ENCODE data around the gene PPP1R3F.

PPP1R3F gene, protein sequence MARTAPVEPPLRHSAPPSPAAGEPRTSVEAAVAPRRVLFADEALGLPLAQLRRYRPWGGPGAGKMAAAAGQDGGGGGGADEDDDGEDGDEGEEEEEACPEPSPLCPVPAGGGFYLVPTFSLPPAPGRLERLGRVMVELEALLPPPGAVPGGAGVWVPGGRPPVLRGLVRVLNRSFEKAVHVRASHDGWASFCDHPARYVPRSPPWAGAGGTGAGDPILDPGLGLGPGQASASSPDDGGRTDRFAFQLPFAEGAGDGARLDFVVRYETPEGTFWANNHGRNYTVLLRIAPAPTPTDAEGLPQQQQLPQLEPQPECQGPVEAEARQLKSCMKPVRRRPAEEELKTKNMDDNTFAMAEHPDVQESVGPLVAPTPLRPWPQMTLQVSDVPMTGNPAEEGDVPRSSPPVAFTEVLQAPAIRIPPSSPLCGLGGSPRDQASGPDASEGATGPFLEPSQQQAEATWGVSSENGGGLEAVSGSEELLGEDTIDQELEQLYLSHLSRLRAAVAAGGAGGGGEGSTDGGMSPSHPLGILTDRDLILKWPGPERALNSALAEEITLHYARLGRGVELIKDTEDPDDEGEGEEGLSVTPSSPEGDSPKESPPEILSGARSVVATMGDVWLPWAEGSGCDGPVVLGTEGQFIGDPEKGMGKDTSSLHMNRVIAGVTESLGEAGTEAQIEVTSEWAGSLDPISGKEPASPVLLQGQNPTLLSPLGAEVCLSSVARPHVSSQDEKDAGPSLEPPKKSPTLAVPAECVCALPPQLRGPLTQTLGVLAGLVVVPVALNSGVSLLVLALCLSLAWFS

GRCh38 chrX:49269767-49270248, at the start of gene PPP1R3F:
TSS of gene PPP1R3F (plus strand) at chrX:49269793. CDS start at chrX:49269870, 77 bp downstream.
- no peaks in the 10 kb centered on the region for H3K9me3 ChIP-seq (ENCODE audit: control insufficient read depth in 1 of 2, low read length in 2 of 2)
- H3K4me1 ChIP-seq (ENCODE audit: control insufficient read depth in 1 of 2, insufficient read depth in 2 of 2, low read length in 2 of 2), result peaks cover 24 to 27% of the 10 kb centered on the region in 2 donors
- H3K4me3 ChIP-seq (ENCODE audit: low read depth in 1 of 2, low read length in 2 of 2), result peak within 1 kb of the TSS; percentile 69 to 84
- H3K27ac ChIP-seq (ENCODE audit: low read depth, low read length), result peak within 1 kb of the TSS; percentile 96
- H3K9ac ChIP-seq (ENCODE audit: low read depth in 1 of 2, low read length in 2 of 2), result peak within 1 kb of the TSS; percentile 63 to 86
- peaks cover 0 to 4% of the 10 kb centered on the region in 2 donors for H3K36me3 ChIP-seq (ENCODE audit: control insufficient read depth in 1 of 2, insufficient read depth in 2 of 2, low read length in 2 of 2)
- H3K27me3 ChIP-seq (ENCODE audit: control insufficient read depth in 1 of 2, insufficient read depth in 2 of 2, low read length in 2 of 2), result no peaks in the 10 kb centered on the region

DNA sequence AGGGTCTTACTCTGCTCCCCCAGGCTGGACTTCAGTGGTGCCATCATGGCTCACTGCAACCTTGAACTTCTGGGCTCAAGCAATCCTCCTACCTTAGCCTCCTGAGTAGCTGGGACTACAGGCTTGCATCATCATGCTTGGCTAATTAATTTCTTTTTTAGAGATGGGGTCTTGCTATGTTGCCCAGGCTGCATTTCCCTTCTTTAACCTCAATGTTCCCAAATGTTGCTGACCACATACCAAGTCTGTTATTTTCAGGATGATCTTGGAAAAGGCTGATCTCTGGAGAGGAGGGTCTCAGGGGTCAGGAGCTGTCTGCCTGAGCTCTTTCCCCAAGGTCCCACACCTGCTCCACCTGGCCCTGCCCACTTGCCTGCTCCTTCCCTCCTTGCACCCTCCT, 49.5 kb upstream of the PPP1R3F start:
- Histone ChIP-seq H3K9me3 (ENCODE audit: control insufficient read depth in 1 of 2, low read length in 2 of 2) (no peaks in the 10 kb centered on the region), H3K27me3 (ENCODE audit: control insufficient read depth in 1 of 2, insufficient read depth in 2 of 2, low read length in 2 of 2) (no peaks in the 10 kb centered on the region), H3K27ac (ENCODE audit: low read depth, low read length) (no peak overlapping the region), H3K9ac (ENCODE audit: low read depth in 1 of 2, low read length in 2 of 2) (no peak overlapping the region), H3K4me3 (ENCODE audit: low read depth in 1 of 2, low read length in 2 of 2) (no peak overlapping the region), H3K36me3 (ENCODE audit: control insufficient read depth in 1 of 2, insufficient read depth in 2 of 2, low read length in 2 of 2) (no peaks in the 10 kb centered on the region), H3K4me1 (ENCODE audit: control insufficient read depth in 1 of 2, insufficient read depth in 2 of 2, low read length in 2 of 2) (no peaks in the 10 kb centered on the region)

GRCh38 chrX:49221868-49222267, 47.7 kb upstream of the PPP1R3F start:
- H3K9me3 ChIP-seq (ENCODE audit: control insufficient read depth in 1 of 2, low read length in 2 of 2), result no peaks in the 10 kb centered on the region
- H3K9ac ChIP-seq (ENCODE audit: low read depth in 1 of 2, low read length in 2 of 2), result no peak overlapping the region

DNA sequence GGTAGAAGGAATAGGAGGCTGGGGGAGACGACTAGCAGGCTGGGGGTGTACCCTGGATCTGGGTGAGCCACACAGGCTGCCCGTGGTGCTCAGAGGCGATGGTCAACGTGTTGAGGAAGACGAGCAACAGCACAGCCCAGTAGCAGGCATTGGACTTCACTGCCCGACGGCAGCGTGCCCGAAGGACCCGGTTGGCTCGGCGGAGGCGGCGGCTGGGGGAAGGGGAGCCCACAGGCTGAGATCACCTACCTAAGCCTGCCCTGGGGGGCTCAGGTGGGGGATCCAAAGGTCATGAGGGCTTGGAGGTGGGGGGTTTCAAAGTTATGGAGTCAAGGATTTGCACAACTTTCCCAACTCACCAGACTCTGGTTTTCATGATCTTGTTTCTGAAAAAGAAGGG, 43.7 kb upstream of the PPP1R3F start:
- Histone ChIP-seq H3K9ac (ENCODE audit: low read depth in 1 of 2, low read length in 2 of 2) (no peak overlapping the region), H3K4me3 (ENCODE audit: low read depth in 1 of 2, low read length in 2 of 2) (no peak overlapping the region), H3K36me3 (ENCODE audit: control insufficient read depth in 1 of 2, insufficient read depth in 2 of 2, low read length in 2 of 2) (no peaks in the 10 kb centered on the region), H3K27me3 (ENCODE audit: control insufficient read depth in 1 of 2, insufficient read depth in 2 of 2, low read length in 2 of 2) (no peaks in the 10 kb centered on the region), H3K4me1 (ENCODE audit: control insufficient read depth in 1 of 2, insufficient read depth in 2 of 2, low read length in 2 of 2) (no peaks in the 10 kb centered on the region), H3K9me3 (ENCODE audit: control insufficient read depth in 1 of 2, low read length in 2 of 2) (no peaks in the 10 kb centered on the region), H3K27ac (ENCODE audit: low read depth, low read length) (no peak overlapping the region)

More at GRCh38 chrX:49221868-49222267, 47.7 kb upstream of the PPP1R3F start:
- Histone ChIP-seq H3K4me3 (ENCODE audit: low read depth in 1 of 2, low read length in 2 of 2) (no peak overlapping the region), H3K4me1 (ENCODE audit: control insufficient read depth in 1 of 2, insufficient read depth in 2 of 2, low read length in 2 of 2) (no peaks in the 10 kb centered on the region), H3K27me3 (ENCODE audit: control insufficient read depth in 1 of 2, insufficient read depth in 2 of 2, low read length in 2 of 2) (no peaks in the 10 kb centered on the region), H3K36me3 (ENCODE audit: control insufficient read depth in 1 of 2, insufficient read depth in 2 of 2, low read length in 2 of 2) (no peaks in the 10 kb centered on the region), H3K27ac (ENCODE audit: low read depth, low read length) (no peak overlapping the region)

DNA sequence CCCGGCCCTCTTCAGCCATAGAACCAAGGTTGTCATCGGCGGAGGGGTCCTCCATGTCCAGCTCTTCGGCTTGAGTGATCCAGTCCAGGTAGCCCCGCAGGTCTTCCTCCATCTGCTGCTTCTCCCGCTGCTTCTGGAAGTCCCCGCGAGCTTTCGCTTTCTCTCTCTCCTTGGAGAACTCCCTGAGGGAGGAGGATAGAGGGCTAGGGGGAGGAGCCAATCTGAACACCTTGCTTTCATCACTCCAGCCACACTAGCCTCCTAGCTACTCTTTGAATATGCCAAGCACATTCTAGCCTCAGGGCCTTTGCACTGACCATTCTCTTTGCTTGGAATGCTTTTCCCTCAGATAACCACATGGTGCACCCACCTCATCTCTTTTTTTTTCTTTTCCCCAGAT, 42.6 kb upstream of the PPP1R3F start:
- Histone ChIP-seq H3K27ac (ENCODE audit: low read depth, low read length) (no peak overlapping the region), H3K4me3 (ENCODE audit: low read depth in 1 of 2, low read length in 2 of 2) (peak overlapping the region in 1 of 2 donors; percentile 53), H3K36me3 (ENCODE audit: control insufficient read depth in 1 of 2, insufficient read depth in 2 of 2, low read length in 2 of 2) (no peaks in the 10 kb centered on the region), H3K4me1 (ENCODE audit: control insufficient read depth in 1 of 2, insufficient read depth in 2 of 2, low read length in 2 of 2) (peaks cover 0 to 4% of the 10 kb centered on the region in 2 donors), H3K9ac (ENCODE audit: low read depth in 1 of 2, low read length in 2 of 2) (peak overlapping the region in 1 of 2 donors; percentile 32), H3K9me3 (ENCODE audit: control insufficient read depth in 1 of 2, low read length in 2 of 2) (no peaks in the 10 kb centered on the region), H3K27me3 (ENCODE audit: control insufficient read depth in 1 of 2, insufficient read depth in 2 of 2, low read length in 2 of 2) (no peaks in the 10 kb centered on the region)

DNA sequence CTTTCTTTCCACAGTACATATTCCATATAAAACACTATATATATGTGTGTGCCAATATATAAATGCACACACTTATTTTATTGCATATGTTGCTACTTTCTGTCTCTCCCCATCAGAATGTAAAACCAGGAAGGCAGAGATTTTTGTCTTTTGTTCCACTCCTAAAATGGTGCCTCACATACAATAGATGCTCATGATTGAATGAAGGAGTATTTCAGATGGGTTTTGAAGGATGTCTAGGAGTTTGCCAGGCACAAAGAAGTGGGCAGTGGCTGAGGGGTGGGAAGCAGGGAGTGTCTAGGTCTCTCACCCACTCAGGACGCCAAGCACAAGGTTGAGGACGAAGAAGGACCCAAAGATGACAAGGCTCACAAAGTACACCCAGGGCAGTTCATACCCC, 41.9 kb upstream of the PPP1R3F start:
- Histone ChIP-seq H3K27ac (ENCODE audit: low read depth, low read length) (no peak overlapping the region), H3K36me3 (ENCODE audit: control insufficient read depth in 1 of 2, insufficient read depth in 2 of 2, low read length in 2 of 2) (no peaks in the 10 kb centered on the region), H3K27me3 (ENCODE audit: control insufficient read depth in 1 of 2, insufficient read depth in 2 of 2, low read length in 2 of 2) (no peaks in the 10 kb centered on the region), H3K4me1 (ENCODE audit: control insufficient read depth in 1 of 2, insufficient read depth in 2 of 2, low read length in 2 of 2) (peaks cover 0 to 4% of the 10 kb centered on the region in 2 donors), H3K9me3 (ENCODE audit: control insufficient read depth in 1 of 2, low read length in 2 of 2) (no peaks in the 10 kb centered on the region), H3K9ac (ENCODE audit: low read depth in 1 of 2, low read length in 2 of 2) (no peak overlapping the region), H3K4me3 (ENCODE audit: low read depth in 1 of 2, low read length in 2 of 2) (no peak overlapping the region)

DNA sequence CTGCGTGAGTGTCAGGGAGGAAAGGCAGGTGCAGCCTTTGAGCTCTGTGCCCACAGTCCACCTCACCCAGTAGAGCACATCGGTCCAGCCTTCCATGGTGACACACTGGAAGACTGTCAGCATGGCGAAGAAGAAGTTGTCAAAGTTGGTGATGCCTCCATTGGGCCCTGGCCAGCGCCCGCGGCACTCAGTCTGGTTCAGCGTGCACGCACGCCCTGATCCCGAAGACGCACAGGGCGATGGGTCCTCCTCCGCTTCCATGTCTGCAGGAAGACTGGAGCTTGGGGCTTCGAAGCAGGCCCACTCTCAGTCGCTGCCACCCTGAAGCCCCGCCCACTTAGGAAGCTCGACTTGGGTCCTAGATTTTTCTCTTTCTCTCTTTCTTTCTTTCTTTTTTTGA, 41.4 kb upstream of the PPP1R3F start:
- Histone ChIP-seq H3K9me3 (ENCODE audit: control insufficient read depth in 1 of 2, low read length in 2 of 2) (no peaks in the 10 kb centered on the region), H3K36me3 (ENCODE audit: control insufficient read depth in 1 of 2, insufficient read depth in 2 of 2, low read length in 2 of 2) (no peaks in the 10 kb centered on the region), H3K4me1 (ENCODE audit: control insufficient read depth in 1 of 2, insufficient read depth in 2 of 2, low read length in 2 of 2) (peaks cover 0 to 4% of the 10 kb centered on the region in 2 donors), H3K9ac (ENCODE audit: low read depth in 1 of 2, low read length in 2 of 2) (no peak overlapping the region), H3K27me3 (ENCODE audit: control insufficient read depth in 1 of 2, insufficient read depth in 2 of 2, low read length in 2 of 2) (no peaks in the 10 kb centered on the region), H3K4me3 (ENCODE audit: low read depth in 1 of 2, low read length in 2 of 2) (no peak overlapping the region), H3K27ac (ENCODE audit: low read depth, low read length) (no peak overlapping the region)

- Histone ChIP-seq H3K9ac (ENCODE audit: low read depth in 1 of 2, low read length in 2 of 2) (peak overlapping the region; percentile 47 to 66), H3K27me3 (ENCODE audit: control insufficient read depth in 1 of 2, insufficient read depth in 2 of 2, low read length in 2 of 2) (no peaks in the 10 kb centered on the region), H3K4me1 (ENCODE audit: control insufficient read depth in 1 of 2, insufficient read depth in 2 of 2, low read length in 2 of 2) (peaks cover 0 to 4% of the 10 kb centered on the region in 2 donors), H3K36me3 (ENCODE audit: control insufficient read depth in 1 of 2, insufficient read depth in 2 of 2, low read length in 2 of 2) (no peaks in the 10 kb centered on the region), H3K4me3 (ENCODE audit: low read depth in 1 of 2, low read length in 2 of 2) (peak overlapping the region; percentile 56 to 62), H3K9me3 (ENCODE audit: control insufficient read depth in 1 of 2, low read length in 2 of 2) (no peaks in the 10 kb centered on the region), H3K27ac (ENCODE audit: low read depth, low read length) (no peak overlapping the region)
These were observed 38.9 kb upstream of the PPP1R3F start for GRCh38 chrX:49230500-49231232.

DNA sequence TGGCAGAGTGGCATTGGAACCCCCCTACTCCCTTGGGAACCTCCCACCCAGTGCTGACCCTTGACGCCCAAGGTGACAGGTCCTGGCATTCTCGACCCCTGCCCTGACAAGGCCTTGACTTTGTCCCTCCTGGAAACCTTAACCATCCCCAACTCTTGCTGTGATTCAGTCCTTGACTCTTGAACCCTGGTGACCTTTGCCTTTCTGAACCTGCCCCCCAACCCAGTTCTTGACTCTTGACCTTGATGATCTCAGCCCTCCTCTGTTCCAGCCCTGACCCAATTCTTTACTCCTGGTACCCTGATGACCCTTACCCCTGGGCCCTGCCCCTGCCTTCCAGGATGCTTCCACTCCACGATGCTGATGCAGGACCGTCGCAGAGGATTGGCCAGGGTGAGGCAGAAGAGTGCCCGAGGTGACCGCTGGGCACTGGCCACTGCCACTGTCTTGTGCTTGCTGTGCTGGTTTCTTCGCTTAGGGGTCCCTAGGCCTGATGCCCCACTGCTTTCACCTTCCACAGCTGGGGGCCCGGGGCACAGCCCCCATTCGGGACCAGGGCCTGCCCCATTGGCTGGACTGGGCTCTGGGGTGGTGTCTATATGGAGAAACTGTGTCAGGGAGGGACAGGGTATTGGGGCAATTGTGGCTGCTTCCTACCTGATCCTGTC, 38.1 kb upstream of the PPP1R3F start:
- Histone ChIP-seq H3K4me3 (ENCODE audit: low read depth in 1 of 2, low read length in 2 of 2) (no peak overlapping the region), H3K27me3 (ENCODE audit: control insufficient read depth in 1 of 2, insufficient read depth in 2 of 2, low read length in 2 of 2) (no peaks in the 10 kb centered on the region), H3K4me1 (ENCODE audit: control insufficient read depth in 1 of 2, insufficient read depth in 2 of 2, low read length in 2 of 2) (peaks cover 0 to 4% of the 10 kb centered on the region in 2 donors), H3K36me3 (ENCODE audit: control insufficient read depth in 1 of 2, insufficient read depth in 2 of 2, low read length in 2 of 2) (no peaks in the 10 kb centered on the region), H3K27ac (ENCODE audit: low read depth, low read length) (no peak overlapping the region), H3K9ac (ENCODE audit: low read depth in 1 of 2, low read length in 2 of 2) (no peak overlapping the region), H3K9me3 (ENCODE audit: control insufficient read depth in 1 of 2, low read length in 2 of 2) (no peaks in the 10 kb centered on the region)

Measured in duodenal mucosa (tissue), 2 donors.